Measurements from ENCODE around the gene PRKCZ. TPM values are rescaled to one million over a fixed set of nuclear protein-coding genes. Genes with fewer than 3 reads are reported as not detected.

The PRKCZ gene
- total RNA-seq, 1 experiment from 2014 or later: 56.8 TPM

GRCh38 chr1:2160451-2161300, 110.5 kb downstream of the PRKCZ start:
- POLR2A ChIA-PET (ENCODE audit: unreplicated experiment): interaction anchor here (0.5 kb wide), 1 partner anchor 587 kb away, joined by 3 read pairs; no protein-coding TSS in a partner anchor
- no TSS peak for BruUV-seq (replicated peaks)

GRCh38 chr1:2163205-2163604, 113.0 kb downstream of the PRKCZ start:
- no peak overlapping the region for H3K9ac ChIP-seq (ENCODE audit: low read length)
- no peaks in the 10 kb centered on the region for H3K9me3 ChIP-seq (ENCODE audit: low read length)
- no peak overlapping the region for H3K27ac ChIP-seq (ENCODE audit: low read length)
- H3K36me3 ChIP-seq (ENCODE audit: low read depth, low read length): peaks cover 4% of the 10 kb centered on the region
- H3K9me2 ChIP-seq (replicated peaks; ENCODE audit: low read length): no peaks in the 10 kb centered on the region
- TF ChIP-seq CTCF (conservative IDR thresholded peaks at IDR 0.05; ENCODE audit: low read depth, low read length) (peak; percentile 35; the same call in 1 of the 2 replicates), EZH2phosphoT487 (IDR thresholded peaks at IDR 0.05; ENCODE audit: borderline replicate concordance, low read length) (no peak)
- intact Hi-C loops (cut with micrococcal nuclease): no loop called here
- no peaks in the 10 kb centered on the region for H3K4me1 ChIP-seq (ENCODE audit: insufficient read depth, low read length)
- ChIA-PET POLR2A (ENCODE audit: unreplicated experiment) (no interaction called here), CTCF (no interaction called here)
- H3F3A ChIP-seq (ENCODE audit: low read length, unreplicated experiment): no peaks in the 10 kb centered on the region
- no peaks in the 10 kb centered on the region for H4K20me1 ChIP-seq (ENCODE audit: low read length)
- DNase-seq (no peak), ATAC-seq (no peak)
- no peaks in the 10 kb centered on the region for H3K27me3 ChIP-seq (ENCODE audit: low read length)
- no peaks in the 10 kb centered on the region for H3K79me2 ChIP-seq (ENCODE audit: low read length)
- H3K4me3 ChIP-seq (ENCODE audit: low read length): no peak overlapping the region
- H3K4me2 ChIP-seq (ENCODE audit: low read length): no peak overlapping the region
- BruUV-seq (replicated peaks): no TSS peak
- H2AFZ ChIP-seq (ENCODE audit: low read length): no peak overlapping the region

More at GRCh38 chr1:2160451-2161300, 110.5 kb downstream of the PRKCZ start:
- no peak overlapping the region for H2AFZ ChIP-seq (ENCODE audit: low read length)
- no peak for ATAC-seq
- H3F3A ChIP-seq (ENCODE audit: low read length, unreplicated experiment): no peaks in the 10 kb centered on the region
- no peaks in the 10 kb centered on the region for H3K27me3 ChIP-seq (ENCODE audit: low read length)
- no peaks in the 10 kb centered on the region for H4K20me1 ChIP-seq (ENCODE audit: low read length)
- H3K4me2 ChIP-seq (ENCODE audit: low read length): no peak overlapping the region
- H3K79me2 ChIP-seq (ENCODE audit: low read length): no peaks in the 10 kb centered on the region
- H3K4me1 ChIP-seq (ENCODE audit: insufficient read depth, low read length): no peaks in the 10 kb centered on the region
- H3K27ac ChIP-seq (ENCODE audit: low read length): no peak overlapping the region
- no peak for TF ChIP-seq EZH2 (IDR thresholded peaks at IDR 0.05; ENCODE audit: low read length, unreplicated experiment)
- no peak for DNase-seq
- CTCF ChIA-PET: no interaction called here
- H3K9me3 ChIP-seq (ENCODE audit: low read length): no peaks in the 10 kb centered on the region
- H3K9ac ChIP-seq (ENCODE audit: low read length): no peak overlapping the region
- H3K36me3 ChIP-seq (ENCODE audit: low read depth, low read length): peaks cover 4% of the 10 kb centered on the region
- no peaks in the 10 kb centered on the region for H3K9me2 ChIP-seq (replicated peaks; ENCODE audit: low read length)
- H3K4me3 ChIP-seq (ENCODE audit: low read length): no peak overlapping the region
- intact Hi-C loops (cut with micrococcal nuclease): no loop called here

DNA sequence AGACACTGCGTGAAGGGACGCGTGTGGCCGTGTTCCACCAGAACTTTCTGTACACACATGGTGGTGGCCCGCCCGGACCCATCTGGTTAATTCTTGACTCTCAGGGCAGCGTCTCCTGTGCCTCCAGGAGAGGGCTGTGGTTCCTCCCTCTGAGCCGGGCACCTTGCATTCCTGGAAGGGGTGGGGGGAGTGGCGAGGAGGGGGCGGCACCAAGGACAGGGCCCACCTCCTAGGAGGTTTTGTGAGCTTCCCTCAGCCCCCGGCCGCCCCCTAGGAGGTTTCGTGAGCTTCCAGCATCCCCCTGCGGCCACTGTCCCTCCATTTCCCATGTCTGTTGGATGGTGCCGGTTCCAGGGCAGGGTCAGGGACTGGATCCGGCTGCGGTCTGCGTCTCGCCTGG, 115.4 kb downstream of the PRKCZ start:
- intact Hi-C loops (cut with micrococcal nuclease): no loop called here
- POLR2A ChIA-PET (ENCODE audit: unreplicated experiment): no interaction called here
- Histone ChIP-seq H3K4me3 (ENCODE audit: low read length) (no peak overlapping the region), H3K4me1 (ENCODE audit: insufficient read depth, low read length) (no peaks in the 10 kb centered on the region), H3K9ac (ENCODE audit: low read length) (no peak overlapping the region), H3F3A (ENCODE audit: low read length, unreplicated experiment) (no peaks in the 10 kb centered on the region), H3K27ac (ENCODE audit: low read length) (no peak overlapping the region), H3K4me2 (ENCODE audit: low read length) (no peak overlapping the region), H2AFZ (ENCODE audit: low read length) (no peak overlapping the region), H4K20me1 (ENCODE audit: low read length) (no peaks in the 10 kb centered on the region), H3K9me2 (replicated peaks; ENCODE audit: low read length) (no peaks in the 10 kb centered on the region), H3K79me2 (ENCODE audit: low read length) (no peaks in the 10 kb centered on the region), H3K9me3 (ENCODE audit: low read length) (no peaks in the 10 kb centered on the region), H3K27me3 (ENCODE audit: low read length) (no peaks in the 10 kb centered on the region), H3K36me3 (ENCODE audit: low read depth, low read length) (peaks cover 4% of the 10 kb centered on the region)
- no TSS peak for BruUV-seq (replicated peaks)
- TF ChIP-seq CTCF (conservative IDR thresholded peaks at IDR 0.05; ENCODE audit: low read depth, low read length): no peak
- no peak for TF ChIP-seq EZH2 (IDR thresholded peaks at IDR 0.05; ENCODE audit: low read length, unreplicated experiment)
- no peak for TF ChIP-seq EZH2phosphoT487 (IDR thresholded peaks at IDR 0.05; ENCODE audit: borderline replicate concordance, low read length)
- ATAC-seq (no peak), DNase-seq (no peak)
- CTCF ChIA-PET: interaction anchor here (1.0 kb wide), 1 partner anchor 26 kb away, joined by 3 read pairs; no protein-coding TSS in a partner anchor

Measured in PC-3 (cell line).